8988T (cell line): ENCODE results near the gene CARD11.

Source experiments
- DNase-seq: peaks from one replicate; pipeline ENCODE4 v3.0.0; 2011

The CARD11 gene

GRCh38 chr7:3013975-3014792, 29.5 kb downstream of the CARD11 start:
- no peak for DNase-seq

DNA sequence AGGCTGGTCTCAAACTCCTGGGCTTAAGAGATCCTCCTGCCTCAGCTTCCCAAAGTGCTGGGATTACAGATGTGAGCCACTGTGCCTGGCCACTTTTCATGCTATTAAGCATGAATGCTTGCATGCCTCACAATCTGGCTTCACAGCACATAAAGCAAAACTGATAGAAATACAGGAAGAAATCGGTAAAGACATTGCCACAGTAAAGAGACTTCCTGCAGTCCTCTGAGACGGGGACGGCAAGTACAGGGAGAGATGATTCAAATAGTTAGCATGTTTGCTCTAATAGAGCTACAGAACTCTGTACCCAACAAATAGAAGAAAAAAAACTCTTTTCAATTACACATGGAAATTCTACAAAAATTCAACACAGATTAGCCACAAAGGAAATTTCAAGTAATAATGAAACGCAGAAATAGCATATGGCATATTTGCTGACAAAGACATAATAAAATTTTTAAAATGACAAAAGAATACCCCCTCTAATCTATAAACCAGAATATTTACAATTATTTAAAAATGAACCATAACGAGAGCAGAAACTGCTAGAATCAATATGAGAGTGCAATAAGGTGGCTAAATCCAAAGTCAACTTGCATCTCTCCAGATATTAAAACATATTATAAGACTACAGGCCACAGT, 32.3 kb downstream of the CARD11 start:
- no peak for DNase-seq

DNA sequence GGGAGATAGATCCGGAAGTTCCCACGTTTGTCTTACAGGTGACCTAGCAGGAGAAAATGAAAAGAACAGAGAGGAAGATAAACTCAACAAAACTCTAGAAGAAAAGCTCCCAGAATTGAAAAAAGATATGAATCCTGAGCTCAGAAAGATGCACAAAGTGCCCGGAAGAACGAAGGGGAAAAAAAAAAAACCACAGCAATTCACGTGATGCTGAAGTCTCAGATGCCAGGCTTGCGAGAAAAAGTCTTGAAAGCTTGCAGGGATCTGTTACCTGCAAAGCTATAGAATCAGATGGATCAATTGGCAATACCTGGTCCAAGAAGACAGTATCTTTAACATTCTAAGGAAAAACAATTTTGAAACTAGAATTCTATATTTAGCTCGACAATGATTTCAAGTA, 33.5 kb downstream of the CARD11 start:
- DNase-seq: no peak

GRCh38 chr7:3009086-3009485, 34.6 kb downstream of the CARD11 start:
- DNase-seq: no peak

- no peak for DNase-seq
Measured at GRCh38 chr7:3008386-3008785, 35.3 kb downstream of the CARD11 start.

DNA sequence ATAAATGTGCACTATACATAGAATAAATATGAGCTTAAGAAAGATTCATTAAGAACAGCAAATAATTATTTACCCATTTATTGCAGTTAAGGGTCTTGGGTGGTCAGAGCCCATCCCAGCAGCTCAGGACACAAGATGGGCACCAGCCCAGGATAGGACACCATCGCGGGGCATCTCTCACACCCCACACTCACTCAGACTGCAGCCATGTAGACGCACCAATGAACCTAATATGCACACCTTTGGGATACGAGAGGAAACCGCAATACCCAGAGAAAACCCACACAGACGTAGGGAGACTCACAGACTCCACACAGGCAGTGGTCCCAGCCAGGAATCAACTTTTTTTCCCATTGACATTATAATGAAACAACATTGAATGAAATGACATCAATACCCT, 36.0 kb downstream of the CARD11 start:
- no peak for DNase-seq

DNA sequence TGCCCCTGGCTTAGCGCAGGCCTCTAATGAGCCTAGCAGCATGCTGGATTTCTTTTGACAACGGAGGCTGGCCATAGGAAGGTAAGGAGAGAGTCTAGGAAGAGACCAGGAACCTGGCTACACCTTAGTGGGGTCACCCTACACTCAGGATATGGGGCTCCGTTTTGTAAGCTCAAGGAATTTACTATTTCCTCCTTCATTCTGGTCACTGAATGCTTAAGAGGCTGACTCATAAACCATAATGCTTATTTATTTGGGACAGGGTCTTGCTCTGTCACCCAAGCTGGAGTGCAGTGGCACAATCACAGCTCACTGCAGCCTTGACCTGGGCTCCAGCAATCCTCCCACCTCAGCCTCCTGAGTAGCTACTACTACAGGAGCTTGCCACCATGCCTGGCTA, 38.4 kb downstream of the CARD11 start:
- DNase-seq: no peak

- no peak for DNase-seq
Measured at GRCh38 chr7:3003936-3004335, 39.7 kb downstream of the CARD11 start.

- no peak for DNase-seq
Measured at GRCh38 chr7:3002631-3003030, 41.0 kb downstream of the CARD11 start.

GRCh38 chr7:3000566-3000965, 43.1 kb downstream of the CARD11 start:
- no peak for DNase-seq

- DNase-seq: no peak
Measured at GRCh38 chr7:2999078-2999500, 44.6 kb downstream of the CARD11 start.

DNA sequence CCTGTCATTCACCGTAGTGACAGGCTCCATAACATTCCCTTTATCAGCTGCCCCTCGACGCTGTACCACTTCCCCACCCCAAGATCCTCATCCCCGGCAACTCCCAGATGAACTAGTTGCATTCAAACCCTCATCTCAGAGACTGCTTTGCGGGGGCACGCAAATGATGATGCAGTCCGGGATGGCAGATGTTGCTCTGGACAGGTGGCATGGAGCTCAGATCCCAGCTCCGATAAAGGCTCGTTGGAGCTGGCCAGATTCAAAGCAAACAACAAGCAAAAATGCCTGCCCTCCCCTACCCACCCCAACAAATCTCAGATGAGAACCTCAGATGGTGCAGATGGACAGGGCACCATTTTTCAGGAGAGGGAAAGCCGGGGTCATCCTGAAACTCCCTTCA, 46.7 kb downstream of the CARD11 start:
- DNase-seq: no peak

- DNase-seq: no peak
Measured at GRCh38 chr7:2996141-2996540, 47.5 kb downstream of the CARD11 start.

- no peak for DNase-seq
Measured at GRCh38 chr7:2993868-2994267, 49.8 kb downstream of the CARD11 start.

- DNase-seq: no peak
Measured at GRCh38 chr7:2993396-2993795, 50.3 kb downstream of the CARD11 start.

DNA sequence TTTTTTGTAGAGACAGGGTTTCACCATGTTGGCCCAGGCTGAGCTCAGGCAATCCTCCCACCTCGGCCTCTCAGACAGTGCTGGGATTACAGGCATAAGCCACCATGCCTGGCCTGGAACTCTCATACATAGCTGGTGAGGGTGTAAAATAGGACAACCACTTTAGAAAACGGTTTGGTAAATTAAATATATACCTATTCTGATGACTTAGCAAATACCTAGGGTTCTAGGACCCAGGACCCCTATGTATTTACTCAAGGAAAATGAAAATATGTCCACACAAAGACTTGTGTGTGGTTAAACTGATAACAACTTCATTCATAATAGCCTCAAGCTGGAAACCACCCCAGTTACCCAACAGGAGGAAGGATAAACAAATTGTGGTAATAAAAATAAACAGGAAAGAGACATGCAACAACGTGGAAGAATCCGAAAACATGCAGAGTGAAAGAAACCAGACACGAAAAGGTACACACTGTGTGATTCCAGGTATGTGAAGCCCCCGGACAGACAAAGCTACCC, 52.7 kb downstream of the CARD11 start:
- no peak for DNase-seq

DNA sequence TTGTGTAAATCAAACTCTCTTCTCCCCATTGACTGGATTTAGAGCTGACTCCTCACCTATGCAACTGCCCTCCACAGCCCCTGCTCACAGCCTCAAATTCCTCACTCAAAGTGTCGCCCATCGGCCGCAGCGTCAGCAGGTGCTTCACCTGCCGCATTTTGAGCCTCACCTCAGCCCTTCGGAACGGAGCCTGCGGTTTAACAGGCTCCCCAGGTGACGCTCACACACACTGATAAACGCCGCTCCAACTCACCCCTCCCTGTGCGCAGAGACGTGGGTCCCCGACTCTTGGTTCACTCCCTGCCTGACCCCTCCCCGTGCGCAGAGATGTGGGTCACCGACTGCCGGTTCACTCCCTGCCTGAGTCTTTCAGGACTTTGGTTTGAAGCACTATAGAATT, 57.1 kb downstream of the CARD11 start:
- no peak for DNase-seq

GRCh38 chr7:2985866-2986265, 57.8 kb downstream of the CARD11 start:
- no peak for DNase-seq

DNA sequence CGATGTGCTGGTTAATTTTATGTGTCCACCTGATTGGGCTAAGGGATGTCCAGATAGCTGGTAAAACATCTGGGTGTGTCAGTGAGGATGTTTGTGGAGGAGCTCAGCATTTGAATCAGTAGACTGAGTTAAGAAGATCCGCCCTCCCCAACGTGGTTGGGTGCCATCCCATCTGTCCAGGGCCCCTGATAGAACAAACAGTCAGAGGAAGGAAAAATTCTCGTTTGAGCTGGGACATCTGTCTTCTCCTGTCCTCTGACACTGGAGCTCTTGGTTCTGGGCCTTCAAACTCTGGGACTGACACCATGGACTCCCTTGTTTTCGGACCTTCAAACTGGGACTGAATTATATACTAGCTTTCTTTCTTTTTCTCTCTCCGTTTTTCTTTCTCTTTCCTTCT, 59.6 kb downstream of the CARD11 start:
- no peak for DNase-seq

DNA sequence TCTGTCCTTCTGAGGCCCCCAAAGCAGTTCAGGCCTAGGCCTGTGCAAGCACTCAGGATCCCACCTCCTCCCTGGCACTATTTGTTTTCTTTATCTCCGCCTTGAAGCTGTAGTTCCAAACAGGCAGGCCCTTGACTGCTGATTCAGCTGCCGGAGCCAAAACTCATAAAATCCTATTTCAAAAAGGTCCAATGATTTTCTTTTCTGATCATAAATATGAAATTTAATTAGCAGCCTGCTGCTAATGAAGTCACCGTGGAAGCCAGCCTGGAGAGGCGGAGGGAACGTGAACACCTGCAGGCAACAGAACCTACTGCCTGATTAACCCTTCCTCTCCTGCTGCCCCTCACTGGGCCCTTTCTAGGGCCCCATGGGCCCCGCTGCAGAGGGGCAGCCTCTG, 60.1 kb downstream of the CARD11 start:
- DNase-seq: no peak

DNA sequence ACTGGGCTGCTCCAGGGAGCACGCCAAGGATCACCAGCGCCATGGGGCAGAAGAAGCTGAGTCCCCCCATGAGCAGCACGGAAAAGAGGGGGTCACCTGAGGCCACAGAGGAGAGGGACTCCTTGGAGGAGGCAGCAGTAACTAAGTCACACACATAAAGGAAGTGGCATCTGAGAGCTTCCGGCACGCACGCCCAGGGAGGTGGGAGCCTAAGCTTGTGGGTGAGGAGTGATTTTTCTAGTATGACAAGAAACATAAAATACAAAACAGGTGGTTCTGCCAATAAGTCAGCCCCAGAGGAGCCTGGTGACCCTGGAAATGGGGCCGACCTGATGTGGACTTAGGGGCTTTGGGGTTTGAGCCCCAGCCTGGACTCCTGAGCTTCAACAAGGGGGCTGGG, 60.8 kb downstream of the CARD11 start:
- DNase-seq: no peak

- DNase-seq: no peak
Measured at GRCh38 chr7:2982401-2982800, 61.3 kb downstream of the CARD11 start.

DNA sequence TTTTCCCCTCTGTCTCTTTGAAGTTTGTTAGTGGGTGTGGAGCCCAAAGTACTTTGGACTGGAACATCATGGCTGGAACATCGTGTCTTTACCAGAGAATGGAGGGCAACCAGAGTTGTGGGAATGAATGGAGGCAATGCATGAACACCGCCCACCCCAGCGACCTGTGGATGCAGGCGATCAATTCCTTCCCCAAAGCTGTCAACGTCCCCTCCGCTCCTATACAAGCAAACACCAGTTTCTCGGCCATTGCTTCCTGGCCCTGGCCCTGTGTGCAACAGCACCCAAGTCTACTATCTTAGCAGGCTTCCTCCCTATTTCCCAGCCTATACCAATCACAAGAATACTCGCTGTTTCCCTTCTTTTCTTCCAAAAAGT, 62.6 kb downstream of the CARD11 start:
- no peak for DNase-seq

GRCh38 chr7:2980401-2981102, 63.1 kb downstream of the CARD11 start:
- DNase-seq: no peak
